Measurements from ENCODE around the gene C13orf42.

Gene C13orf42

GRCh38 chr13:51064753-51065152 is 46.3 kb downstream of the C13orf42 start:
- no peak for DNase-seq

DNA sequence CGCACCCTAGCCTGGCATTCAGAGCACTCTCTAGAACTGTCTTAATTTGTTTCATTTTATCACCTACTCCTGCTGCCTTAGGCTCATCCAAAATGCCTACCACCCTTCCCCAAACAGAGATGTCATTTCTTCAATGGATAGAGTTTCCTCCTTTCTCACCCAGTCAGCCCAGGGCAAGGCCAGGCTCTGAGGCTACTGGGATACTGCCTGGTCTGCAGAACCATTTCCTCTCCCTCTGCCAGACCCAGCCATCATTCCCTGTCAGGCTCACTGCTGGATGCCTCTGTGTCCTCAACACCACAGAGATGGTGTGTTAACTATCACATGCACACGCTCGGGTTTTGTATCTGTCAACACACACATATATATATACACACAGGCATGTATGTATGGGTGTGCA is 47.2 kb downstream of the C13orf42 start:
- DNase-seq: no peak

- DNase-seq: no peak
Observed at GRCh38 chr13:51058461-51059167, 52.5 kb downstream of the C13orf42 start.

- no peak for DNase-seq
Observed at GRCh38 chr13:51057906-51058305, 53.2 kb downstream of the C13orf42 start.

DNA sequence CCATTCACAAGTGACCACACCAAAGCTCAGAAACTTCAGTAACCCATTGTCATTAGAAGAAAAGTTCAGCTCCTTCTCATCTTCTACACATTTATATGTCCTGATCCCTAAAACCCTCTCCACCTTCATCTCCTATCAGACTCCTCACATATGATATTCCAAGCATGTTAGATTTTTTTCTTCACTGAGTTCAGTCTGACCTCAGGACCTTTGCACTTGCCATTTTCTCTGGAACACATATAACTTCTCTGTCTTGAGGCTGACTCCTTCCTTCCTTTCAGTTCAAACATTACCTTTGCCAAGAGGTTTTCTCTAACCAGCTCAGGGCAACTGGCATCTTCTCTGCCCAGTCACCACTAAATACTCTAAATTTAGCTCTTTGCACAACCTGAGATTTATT is 54.1 kb downstream of the C13orf42 start:
- DNase-seq: no peak

- no peak for DNase-seq
Observed at GRCh38 chr13:51052581-51052980, 58.5 kb downstream of the C13orf42 start.

DNA sequence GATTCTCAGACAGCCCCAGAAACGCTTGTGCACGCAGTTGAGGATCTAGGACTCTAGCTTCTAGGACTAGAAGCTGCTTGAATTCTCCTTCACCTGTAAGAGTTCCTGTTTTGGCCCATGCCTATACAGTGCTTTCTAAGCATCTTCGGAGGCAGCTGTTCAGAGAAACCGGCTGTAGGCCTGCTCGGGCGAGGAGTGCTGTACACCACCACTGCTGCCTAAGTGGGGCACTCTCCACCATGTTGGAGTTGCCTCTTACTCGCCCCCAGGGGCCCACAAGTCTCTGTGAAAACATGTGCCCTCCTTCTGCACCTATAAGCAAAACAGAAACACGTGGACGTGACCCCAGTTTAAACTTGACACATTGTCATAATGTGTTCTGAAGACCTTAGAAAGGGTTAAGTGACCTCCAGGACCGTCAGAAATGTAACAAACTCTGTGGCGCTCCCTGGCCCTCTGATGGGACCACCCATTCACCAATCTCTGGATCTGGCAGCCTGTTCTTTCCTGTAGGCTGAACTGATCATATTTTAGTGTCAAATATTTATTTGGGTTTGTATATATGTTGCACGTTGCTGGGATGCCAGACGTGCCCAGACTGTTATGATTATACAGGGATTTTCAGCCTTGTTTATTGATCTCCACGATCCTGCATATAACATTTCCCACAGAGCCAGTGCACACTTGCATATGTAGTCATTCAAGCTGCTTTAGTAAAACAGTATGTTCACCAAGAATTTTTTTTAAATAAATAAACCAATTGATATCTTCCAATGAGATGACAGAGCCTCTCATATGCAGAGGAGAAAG is 60.8 kb downstream of the C13orf42 start:
- DNase-seq: no peak

DNA sequence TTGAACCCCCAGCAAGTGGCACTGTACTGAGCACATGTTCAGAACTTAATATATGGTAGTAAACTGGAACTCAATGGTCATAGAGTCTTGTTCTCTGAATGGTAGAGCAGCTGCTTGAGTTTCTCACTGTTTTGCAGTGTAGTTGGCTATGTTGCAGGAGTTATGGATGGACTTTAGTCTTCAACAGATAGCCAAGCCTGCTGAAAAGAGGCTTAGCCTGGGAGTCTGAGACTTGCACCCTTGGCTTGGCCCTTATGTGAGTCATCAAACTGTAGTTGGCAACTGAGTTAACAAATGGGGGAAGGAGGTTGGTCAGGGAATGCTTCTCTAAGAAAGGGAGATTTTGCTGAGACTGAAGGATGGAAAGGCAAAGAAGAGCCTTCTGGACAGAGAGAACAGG is 62.5 kb downstream of the C13orf42 start:
- DNase-seq: no peak

GRCh38 chr13:51048166-51048461 is 63.0 kb downstream of the C13orf42 start:
- DNase-seq: no peak

DNA sequence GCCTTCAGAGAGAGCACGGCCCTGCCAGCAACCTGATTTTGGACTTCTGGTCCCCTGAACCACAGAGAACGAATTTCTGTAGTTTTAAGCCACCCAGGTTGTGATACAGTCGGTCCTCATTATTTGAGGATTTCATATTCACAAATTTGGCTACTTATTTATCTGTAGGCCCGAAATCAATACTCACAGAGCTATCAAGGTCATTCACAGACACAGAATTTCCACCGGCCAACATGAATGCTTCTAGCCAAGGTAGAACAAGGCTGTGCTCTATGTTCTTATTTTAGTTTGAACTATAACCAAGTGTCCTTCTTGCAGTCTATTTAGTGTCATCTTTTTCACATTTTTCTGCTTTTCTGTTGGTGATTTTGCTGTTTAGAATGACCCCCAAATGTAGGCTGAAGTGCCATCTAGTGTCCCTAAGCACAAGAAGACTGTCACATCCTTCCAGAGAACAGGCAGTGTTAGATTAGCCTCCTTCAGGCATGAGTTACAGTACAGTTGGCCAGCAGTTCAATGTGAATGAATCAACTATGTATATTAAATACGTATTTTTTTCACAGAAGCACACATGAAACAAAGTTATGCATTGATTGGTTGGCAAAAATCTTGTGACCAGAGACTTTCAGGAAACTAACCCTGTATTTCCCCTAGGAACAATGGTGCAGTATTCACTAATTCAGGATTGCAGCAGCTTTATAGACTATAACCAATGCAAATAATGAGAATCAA is 63.5 kb downstream of the C13orf42 start:
- DNase-seq: no peak

DNA sequence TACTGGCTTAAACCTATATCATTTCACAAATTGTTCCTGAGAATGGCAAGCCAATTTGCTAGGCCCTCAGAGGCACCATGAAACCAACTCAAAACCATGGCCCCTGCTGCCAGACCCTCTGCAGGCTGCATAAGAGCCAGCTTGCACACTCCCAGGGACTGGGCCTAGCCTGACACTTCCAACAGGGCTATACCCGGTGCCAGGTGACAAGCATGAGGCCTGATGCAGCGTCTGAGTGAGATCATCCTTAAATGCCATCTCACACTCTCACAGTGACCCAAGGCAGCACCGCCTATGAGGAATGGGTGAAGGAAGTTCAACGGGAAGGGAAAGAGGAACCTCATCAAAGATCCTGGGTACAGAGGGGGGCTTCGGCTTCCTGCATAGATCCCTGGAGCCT is 65.6 kb downstream of the C13orf42 start:
- DNase-seq: no peak

DNA sequence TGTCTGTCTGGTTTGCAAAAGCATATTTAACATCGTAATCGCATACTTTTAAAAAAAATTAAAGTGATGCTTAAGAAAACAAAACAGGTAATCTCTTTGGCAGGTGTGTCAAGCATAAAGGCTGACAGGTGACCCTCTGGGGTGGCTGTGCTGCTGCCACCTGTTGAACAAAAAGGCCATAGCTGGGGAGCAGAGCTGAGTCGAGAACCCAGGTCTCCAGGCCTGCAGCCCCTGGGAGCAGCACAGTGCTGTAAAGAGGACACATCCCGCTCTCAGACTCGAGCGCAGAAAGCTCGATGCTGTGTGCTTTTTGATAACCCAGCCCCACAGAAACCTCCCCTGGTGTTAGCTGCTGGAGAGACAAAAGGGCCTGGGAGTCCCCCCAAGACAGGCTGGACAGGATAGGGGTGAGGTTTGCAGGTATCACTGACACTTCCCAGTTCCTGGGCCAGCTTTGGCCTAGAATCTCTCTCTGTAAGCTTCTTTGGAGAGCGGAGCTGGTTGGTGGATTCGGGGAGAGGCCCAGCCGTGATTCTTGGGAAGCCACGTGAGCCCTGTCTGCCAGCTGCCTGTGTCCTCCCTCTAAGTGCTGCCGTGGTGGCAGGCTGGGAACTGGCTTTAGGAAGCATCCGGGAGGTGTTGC is 66.9 kb downstream of the C13orf42 start:
- no peak for DNase-seq

GRCh38 chr13:51043310-51043709 is 67.8 kb downstream of the C13orf42 start:
- no peak for DNase-seq

DNA sequence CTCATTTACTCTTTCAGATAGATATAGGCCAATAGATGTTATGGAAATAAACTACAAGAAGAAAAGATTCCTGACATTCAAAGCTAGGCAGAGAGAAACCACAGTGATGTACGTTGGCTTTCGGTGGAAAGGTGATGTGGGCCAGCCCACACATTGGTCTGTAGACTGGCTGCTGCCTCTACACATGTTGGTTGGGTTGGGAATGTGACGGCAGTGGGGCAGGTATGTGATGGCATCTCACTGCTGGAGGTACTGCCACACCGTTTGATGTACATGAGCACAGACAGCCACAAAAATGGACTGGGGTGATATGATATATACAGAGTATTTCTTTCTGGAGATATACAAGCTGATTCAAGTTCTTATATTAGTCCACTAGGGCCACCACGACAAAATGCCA is 69.4 kb downstream of the C13orf42 start:
- DNase-seq: no peak

DNA sequence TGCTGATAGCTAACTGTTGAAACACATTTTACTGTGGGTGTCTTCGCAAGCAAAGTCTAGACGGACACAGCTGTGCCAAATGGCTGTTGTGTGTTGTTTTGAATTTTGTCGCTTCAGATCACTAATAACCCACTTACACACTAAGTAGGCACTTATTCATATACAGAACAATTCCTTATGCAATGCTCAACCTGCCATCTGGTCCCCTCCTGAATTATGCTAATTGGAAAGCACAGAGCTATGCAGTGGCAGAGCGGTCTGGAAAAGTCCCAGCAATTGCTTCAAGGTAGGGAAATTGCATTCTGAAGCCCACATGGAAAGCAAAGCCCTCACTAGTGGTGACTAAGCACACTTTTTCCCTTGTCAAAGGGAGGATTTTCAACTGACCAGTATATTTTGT is 69.9 kb downstream of the C13orf42 start:
- DNase-seq: no peak

DNA sequence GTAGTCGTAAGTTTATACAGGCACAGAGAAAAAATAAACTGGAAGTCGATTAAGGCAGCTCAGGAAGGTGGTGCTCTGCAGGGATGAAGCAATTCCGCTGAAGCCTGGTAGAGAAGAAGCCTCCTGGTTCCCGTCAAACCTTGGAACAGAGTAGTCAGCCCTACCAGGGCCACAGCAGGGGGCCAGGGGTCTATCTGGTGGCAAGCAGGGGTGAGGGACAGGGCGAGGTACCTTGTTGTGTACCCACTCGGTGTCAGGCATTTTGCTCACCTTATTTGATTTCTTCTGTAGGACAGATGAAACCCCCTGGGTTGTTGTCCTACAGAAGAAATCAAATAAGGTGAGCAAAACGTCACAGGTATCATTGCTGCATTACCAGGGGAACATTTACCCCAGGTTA is 70.6 kb downstream of the C13orf42 start:
- no peak for DNase-seq

GRCh38 chr13:51036418-51036817 is 74.7 kb downstream of the C13orf42 start:
- no peak for DNase-seq

- no peak for DNase-seq
Observed at GRCh38 chr13:51035978-51036377, 75.1 kb downstream of the C13orf42 start.

GRCh38 chr13:51035469-51035868 is 75.6 kb downstream of the C13orf42 start:
- DNase-seq: no peak

DNA sequence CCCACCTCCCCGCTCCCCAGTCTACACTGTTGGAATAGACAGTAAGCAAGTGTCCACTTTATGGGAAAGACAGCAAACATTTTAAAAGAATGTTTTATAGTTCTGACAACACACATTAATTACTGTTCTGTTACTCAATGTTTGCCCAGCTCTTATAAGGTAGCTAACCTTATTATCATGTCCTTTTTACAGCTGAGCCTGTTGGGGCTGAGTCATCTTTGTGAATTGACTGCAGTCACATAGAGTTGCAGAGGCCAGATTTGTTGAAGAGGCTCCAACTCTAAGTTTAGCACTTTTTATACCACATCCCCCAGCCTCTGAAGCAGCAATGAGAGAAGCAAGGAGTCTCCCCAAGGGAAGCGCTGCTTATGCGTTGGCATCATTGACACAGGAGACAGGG is 76.2 kb downstream of the C13orf42 start:
- DNase-seq: no peak

DNA sequence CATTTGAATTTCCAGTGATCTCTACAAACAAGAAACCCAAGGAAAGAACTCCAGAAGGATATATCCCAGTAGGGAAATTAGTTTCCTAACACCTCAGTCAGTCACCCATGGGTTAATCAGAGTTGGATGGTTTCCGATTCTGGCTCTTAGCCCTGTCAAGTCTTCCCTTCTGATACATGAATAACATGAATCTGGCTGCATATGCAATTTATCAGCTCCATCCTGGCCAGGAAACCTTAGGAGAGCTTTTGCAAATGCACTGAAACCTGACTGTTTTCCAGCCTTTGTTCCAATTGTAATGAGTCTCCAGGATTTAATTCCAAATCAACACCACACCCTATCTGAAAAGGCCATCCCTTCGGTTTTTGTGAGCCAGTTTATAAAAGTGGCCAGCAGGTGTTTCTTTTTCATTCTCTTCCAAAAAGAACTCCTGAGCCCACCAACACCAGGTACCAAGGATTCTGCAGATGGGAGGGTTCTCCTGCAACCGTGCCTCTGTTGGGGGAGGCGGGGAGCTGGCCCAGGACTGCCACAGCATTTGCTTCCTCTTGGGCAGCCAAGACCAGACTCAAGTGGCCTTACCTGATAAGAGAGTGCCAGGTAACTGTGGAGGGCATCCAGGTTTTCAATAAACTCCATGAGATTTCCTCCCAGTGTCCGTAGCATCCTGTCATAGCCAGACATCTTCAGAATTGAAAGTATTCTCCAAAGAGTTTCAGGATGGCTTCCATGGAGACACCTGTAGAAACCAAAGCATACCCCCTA is 77.5 kb downstream of the C13orf42 start:
- no peak for DNase-seq

DNA sequence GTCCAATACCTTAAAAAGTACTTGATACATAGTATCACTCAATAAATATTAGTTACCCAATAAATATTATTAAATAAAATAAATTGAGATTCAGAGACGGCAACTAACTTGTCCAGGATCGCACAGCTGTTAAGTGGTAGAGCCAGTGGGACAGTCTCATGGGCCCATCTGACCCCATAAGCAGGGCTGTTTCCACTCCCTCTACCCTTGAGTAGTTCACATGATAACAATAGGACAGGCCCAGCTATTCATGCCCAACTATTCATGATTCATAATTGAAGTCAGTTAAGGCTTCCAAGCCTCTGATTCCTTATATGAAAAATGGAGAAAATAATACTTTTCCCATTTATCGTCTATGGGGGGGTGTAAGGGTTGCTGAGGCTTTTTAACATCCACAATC is 78.2 kb downstream of the C13orf42 start:
- no peak for DNase-seq

Measured in NCI-H510A (cell line).